Right cardiac atrium (tissue), 5 donors: ENCODE results near the gene IGFBP5. TPM values are rescaled to one million over a fixed set of nuclear protein-coding genes. Genes with fewer than 3 reads are reported as not detected.

Experiments
- ATAC-seq, 2 donors: fragments of 200-7000 bp; cut with Tn5 transposase; one replicate each; pipeline versions ENCODE4 v1.8.0 to v1.9.1; 2020; ENCODE audit warnings: moderate library complexity in 2 of 2, mild to moderate bottlenecking in 1 of 2
- DNase-seq, 3 donors: peaks; one replicate each; pipeline ENCODE4 v3.0.0-alpha.2; 2020
- H3K27ac ChIP-seq: one replicate; pipeline ENCODE4 v1.5.1; 2013; ENCODE audit warnings: mild to moderate bottlenecking, low read length, control low read depth, moderate library complexity
- H3K27me3 ChIP-seq: one replicate; pipeline ENCODE4 v1.6.1; 2013; ENCODE audit not compliant: control insufficient read depth, insufficient read depth
- H3K4me1 ChIP-seq: one replicate; pipeline ENCODE4 v1.6.1; 2013; ENCODE audit warnings: low read length; ENCODE audit not compliant: control insufficient read depth, insufficient read depth
- H3K4me3 ChIP-seq: one replicate; pipeline ENCODE4 v1.5.1; 2013; ENCODE audit warnings: low read length, control low read depth
- H3K9me3 ChIP-seq: one replicate; pipeline ENCODE4 v1.6.1; 2013; ENCODE audit warnings: low read length; ENCODE audit not compliant: control insufficient read depth
- WGBS: extraction: QIAGEN DNeasy Blood & Tissue Kit; methylation state at CpG from one replicate; pipeline ENCODE4 v1.1.7; 2013; 5-methylcytosine and 5-hydroxymethylcytosine counted together
- intact Hi-C, 4 donors: fragments of 100-400 bp; cut with DNase I; formaldehyde crosslinking; loops; one replicate each; pipeline versions ENCODE4 v1.11.0 to v1.14.0; 2022 to 2023
- polyA plus RNA-seq: library from polyadenylated mRNA; stranded (reverse); fragments of 200-250 nt; gene quantifications from one replicate; pipeline ENCODE4 v1.2.3, GENCODE V29; 2013
- total RNA-seq, 4 donors: library from RNA; stranded (reverse); fragmentation: NEBNext Ultra II Directional; extraction: Animal tissue kit (Norgen Biotek cat#: 25700); gene quantifications; one replicate each; pipeline ENCODE4 v1.2.1, GENCODE V29; 2021
- donor health status: healthy with polysubstance abuse.
- donor health status: DM: no; HTN: yes; CAD: no.
- donor health status: DM: no; HTN: no; CAD: no.
- donor health status: DM: no; HTN: yes; CAD: no; lungs with severe emphysema.
- donor health status: DM: yes; HTN: yes; CAD: no.

Gene IGFBP5
- total and polyA plus RNA-seq, 5 donors: 162 to 409 (median 300) TPM

DNA sequence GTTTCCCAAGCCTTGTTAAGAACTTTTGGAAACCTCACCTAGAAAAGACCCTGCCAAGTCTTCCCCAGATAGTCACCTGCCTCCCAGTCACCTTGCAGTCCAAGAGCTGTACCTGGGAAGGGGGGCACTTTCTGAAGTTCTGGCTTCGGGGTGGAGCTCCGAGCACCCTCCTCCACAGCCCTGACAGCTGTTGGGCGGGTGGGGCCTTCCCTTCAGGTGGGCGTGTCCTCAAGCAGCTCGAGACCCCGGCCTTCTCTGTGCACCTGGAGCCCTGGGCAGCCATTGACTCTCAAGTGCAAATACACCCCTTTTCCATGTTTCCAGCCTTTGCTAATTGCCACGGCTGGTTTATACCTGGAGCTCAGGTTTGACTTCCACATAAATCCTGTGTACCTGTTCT is 37.0 kb upstream of the IGFBP5 start:
- ATAC-seq (no peak), DNase-seq (no peak)
- H3K27ac ChIP-seq: no peak overlapping the region
- WGBS: 94% methylated on average over 7 of the region's 7 CpGs
- no peak overlapping the region for H3K4me3 ChIP-seq
- no peaks in the 10 kb centered on the region for H3K27me3 ChIP-seq
- H3K4me1 ChIP-seq: no peaks in the 10 kb centered on the region
- intact Hi-C loops: no loop called here
- H3K9me3 ChIP-seq: no peaks in the 10 kb centered on the region

DNA sequence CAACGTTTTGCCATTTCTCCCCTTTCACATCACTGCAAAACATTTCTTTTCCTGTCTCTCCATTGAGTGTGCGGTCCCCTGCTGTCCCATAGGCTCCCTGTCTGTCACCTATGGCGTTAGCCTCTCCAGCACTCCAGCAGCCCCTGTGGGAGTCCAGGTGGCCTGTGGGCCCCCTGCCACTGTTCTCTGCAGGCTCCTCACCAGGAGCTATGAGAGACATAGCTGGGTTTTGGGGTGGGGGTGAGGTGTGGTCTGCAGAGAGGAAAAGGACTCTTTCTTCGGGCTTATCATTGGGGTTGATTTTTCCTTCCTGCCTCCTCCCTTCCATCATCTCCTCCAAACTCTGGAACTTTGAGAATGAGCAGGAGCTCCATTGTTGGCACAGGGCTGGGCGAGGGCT is 36.1 kb upstream of the IGFBP5 start:
- no peaks in the 10 kb centered on the region for H3K27me3 ChIP-seq
- no peak overlapping the region for H3K27ac ChIP-seq
- DNase-seq (no peak), ATAC-seq (no peak)
- WGBS: 80% methylated on average over 5 of the region's 5 CpGs
- no peaks in the 10 kb centered on the region for H3K9me3 ChIP-seq
- H3K4me1 ChIP-seq: no peaks in the 10 kb centered on the region
- intact Hi-C loops: no loop called here
- H3K4me3 ChIP-seq: no peak overlapping the region

DNA sequence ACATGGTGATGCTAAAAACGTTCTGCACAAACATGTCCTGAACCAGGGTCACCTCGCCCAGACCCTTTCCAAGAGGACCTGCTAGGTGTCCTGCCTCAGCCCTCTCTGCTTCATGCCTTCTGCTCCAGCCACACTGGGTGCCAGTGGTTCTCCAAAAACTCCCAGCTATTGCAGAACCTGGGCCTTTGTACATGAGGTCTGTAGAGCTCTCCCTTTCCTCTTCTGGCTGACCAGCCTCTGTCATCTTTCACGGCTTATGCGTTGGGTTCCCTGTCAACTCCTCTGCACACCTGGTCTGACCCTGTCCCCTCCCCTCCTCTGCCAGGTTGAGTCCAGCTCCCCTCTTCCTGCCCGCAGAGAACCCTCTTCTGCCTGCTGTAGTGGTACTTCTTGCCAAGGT is 35.5 kb upstream of the IGFBP5 start:
- no peaks in the 10 kb centered on the region for H3K9me3 ChIP-seq
- intact Hi-C loops: no loop called here
- no peak overlapping the region for H3K27ac ChIP-seq
- ATAC-seq: no peak
- H3K4me3 ChIP-seq: no peak overlapping the region
- H3K4me1 ChIP-seq: no peaks in the 10 kb centered on the region
- H3K27me3 ChIP-seq: no peaks in the 10 kb centered on the region
- WGBS: 80% methylated on average over 5 of the region's 5 CpGs
- DNase-seq: no peak

DNA sequence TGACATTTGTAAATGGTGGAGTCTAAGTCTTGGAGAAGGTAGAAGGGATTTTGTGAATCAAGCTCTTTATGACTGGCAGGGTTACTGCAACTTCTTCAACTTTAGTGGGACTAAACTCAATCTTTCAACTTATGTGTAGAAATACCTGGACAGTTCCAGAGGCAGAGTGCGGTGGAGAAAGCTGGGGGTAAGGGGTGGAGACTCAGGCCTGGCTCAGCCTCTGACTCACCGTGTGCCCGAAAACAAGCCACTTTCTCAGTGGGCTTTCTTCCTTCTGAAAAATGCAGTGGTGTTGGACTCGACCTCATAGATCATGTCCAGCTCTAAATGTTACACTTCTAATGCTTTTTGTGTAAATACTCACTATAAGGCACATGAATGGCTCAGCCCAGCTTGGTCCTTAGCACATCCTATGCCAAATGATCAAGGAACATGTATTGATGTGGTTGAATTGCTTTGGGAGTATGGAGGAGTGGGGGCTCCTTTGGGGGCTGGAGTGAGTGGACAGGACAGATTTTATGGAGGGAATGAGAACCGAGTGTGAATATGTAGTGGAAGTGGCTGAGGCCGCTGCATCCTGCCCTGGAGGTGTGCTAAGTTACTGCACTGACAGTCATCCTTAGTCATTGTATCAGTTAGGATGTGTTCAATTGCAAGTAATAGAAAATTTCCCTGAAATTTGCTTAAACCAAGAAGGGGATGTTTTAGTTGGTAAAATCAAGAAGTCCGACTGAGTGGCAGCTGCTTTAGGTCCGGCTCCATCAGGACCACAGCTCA is 32.2 kb upstream of the IGFBP5 start:
- Histone ChIP-seq H3K27ac (no peak overlapping the region), H3K4me1 (no peaks in the 10 kb centered on the region), H3K4me3 (no peak overlapping the region), H3K27me3 (no peaks in the 10 kb centered on the region), H3K9me3 (no peaks in the 10 kb centered on the region)
- no peak for ATAC-seq
- intact Hi-C loops: no loop called here
- no peak for DNase-seq
- WGBS: 89% methylated on average over 8 of the region's 8 CpGs

DNA sequence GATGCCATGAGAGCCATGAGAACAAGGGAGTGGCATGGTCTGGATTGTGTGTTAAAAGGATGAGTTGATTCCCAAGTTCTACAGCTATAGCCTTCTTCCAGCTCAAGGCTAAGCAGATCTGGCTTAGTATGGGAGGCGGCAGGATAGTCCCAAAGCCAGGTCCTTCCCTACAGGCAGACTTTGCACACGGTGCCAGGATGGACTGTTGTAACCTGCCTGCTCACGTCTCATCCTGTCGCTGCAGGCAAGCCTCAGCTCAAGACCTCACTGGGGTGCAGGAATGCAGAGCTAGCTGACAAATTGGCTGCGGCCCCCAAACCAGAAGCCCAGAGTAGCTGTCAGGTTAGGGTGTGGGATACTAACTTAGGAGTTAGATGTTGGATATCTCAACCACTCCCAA is 28.8 kb upstream of the IGFBP5 start:
- Histone ChIP-seq H3K4me1 (no peaks in the 10 kb centered on the region), H3K4me3 (no peak overlapping the region), H3K27me3 (no peaks in the 10 kb centered on the region), H3K9me3 (no peaks in the 10 kb centered on the region), H3K27ac (no peak overlapping the region)
- WGBS: 97% methylated on average over 5 of the region's 5 CpGs
- DNase-seq (no peak), ATAC-seq (no peak)
- intact Hi-C loops: no loop called here

DNA sequence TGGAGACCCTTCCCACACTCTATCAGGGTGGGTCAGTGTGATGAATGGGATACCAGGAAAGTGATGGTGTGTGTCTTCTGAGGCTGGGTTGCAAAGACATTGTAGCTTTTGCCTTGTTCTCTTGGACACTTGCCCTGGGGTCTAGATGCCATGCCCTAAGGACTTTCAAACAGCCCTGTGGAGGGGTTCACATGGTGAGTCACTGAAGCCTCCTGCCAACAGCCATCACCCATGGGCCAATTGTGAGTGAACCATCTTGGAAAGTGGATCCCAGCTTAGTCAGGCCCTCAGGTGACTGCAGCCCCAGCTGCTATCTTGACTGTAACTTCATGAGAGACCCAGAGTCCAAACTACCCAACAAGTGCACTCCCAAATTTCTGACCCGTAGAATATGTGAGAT is 25.8 kb upstream of the IGFBP5 start:
- no peak for ATAC-seq
- Histone ChIP-seq H3K27me3 (no peaks in the 10 kb centered on the region), H3K9me3 (no peaks in the 10 kb centered on the region), H3K4me3 (no peak overlapping the region), H3K27ac (no peak overlapping the region), H3K4me1 (peaks cover 2% of the 10 kb centered on the region)
- intact Hi-C loops: no loop called here
- DNase-seq: no peak
- WGBS: 89% methylated on average over 1 of the region's 1 CpG

DNA sequence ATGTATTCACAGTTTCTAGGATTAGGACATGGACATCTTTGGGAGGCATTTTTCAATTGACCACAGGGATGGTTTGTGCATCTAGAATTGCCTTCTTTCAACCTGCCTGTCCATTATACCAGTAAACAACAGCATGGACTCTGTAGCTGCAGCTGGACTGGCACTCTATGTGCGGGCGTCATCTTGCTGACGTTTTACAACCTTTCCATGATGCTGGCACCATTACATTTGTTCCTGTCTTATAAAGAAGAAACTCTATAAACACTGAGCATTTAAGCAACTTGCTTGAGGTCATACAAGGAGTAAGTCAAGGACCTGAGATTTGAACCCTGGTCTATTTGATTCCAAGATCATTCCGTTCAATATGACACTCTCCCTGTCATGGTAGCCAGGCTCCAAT is 25.4 kb upstream of the IGFBP5 start:
- ATAC-seq (no peak), DNase-seq (no peak)
- Histone ChIP-seq H3K4me3 (no peak overlapping the region), H3K27me3 (no peaks in the 10 kb centered on the region), H3K9me3 (no peaks in the 10 kb centered on the region), H3K27ac (no peak overlapping the region), H3K4me1 (peaks cover 2% of the 10 kb centered on the region)
- intact Hi-C loops: no loop called here
- 95% methylated on average over 4 of the region's 4 CpGs for WGBS

DNA sequence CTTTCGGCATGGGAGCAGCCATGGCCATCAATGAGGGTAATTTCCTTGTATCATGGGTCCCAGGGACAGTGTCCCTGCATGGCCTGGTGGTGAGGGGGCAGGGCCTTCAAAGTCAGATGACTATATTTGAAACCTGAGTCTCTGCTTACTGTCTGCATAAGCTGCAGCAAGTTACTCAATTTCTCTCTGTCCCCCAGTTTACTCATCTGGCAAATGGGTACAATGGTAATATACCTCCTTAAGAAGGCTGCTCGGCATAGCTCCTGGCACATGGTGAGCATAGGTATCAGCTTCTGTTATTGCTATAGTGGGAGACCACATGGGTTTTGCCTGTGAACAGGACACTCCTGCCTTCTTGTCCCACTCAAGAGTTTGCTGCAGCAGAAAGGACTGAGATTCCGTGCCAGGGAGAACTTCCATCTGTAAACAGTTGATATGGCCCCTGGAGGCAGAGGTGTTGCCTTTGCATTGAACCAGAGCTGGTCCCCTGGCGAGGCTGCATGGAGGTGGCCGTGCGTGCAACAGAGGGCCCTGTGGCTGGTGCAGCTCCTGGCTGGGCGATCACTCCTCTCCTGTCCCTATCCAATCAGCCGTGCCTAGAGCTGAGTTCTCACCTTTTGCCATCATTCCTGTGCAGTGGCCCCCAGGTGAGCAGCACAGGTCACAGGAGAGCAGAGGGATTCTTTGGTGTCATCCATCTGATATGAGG is 22.7 kb upstream of the IGFBP5 start:
- intact Hi-C loops: no loop called here
- ATAC-seq (no peak), DNase-seq (no peak)
- 95% methylated on average over 8 of the region's 8 CpGs for WGBS
- Histone ChIP-seq H3K27me3 (no peaks in the 10 kb centered on the region), H3K4me1 (peaks cover 6% of the 10 kb centered on the region), H3K4me3 (no peak overlapping the region), H3K27ac (no peak overlapping the region), H3K9me3 (no peaks in the 10 kb centered on the region)

DNA sequence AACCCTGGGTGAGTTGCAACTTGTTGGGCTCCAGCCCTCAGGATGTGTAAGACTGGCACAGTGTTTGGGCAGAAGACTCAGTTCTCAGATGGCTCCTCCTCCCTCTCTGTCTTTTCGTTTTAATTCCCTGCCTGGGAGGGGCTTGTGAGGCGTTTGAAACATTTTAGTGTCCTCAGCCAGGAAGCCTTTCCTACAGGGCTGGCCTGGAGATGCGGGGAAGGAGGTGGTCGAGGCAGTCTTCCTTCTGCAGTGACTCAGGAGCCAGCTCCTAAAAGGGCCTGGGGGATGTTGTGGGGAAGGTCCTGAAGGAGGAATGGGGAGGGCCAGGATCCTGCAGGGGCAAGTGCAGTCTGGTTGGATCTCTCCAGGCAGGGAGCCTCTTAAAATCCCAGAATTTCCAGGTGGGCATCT is 22.1 kb upstream of the IGFBP5 start:
- H3K4me3 ChIP-seq: no peak overlapping the region
- DNase-seq (no peak), ATAC-seq (no peak)
- intact Hi-C loops: no loop called here
- H3K9me3 ChIP-seq: no peaks in the 10 kb centered on the region
- no peaks in the 10 kb centered on the region for H3K27me3 ChIP-seq
- H3K4me1 ChIP-seq: peaks cover 6% of the 10 kb centered on the region
- H3K27ac ChIP-seq: no peak overlapping the region
- 39% methylated on average over 4 of the region's 4 CpGs for WGBS

DNA sequence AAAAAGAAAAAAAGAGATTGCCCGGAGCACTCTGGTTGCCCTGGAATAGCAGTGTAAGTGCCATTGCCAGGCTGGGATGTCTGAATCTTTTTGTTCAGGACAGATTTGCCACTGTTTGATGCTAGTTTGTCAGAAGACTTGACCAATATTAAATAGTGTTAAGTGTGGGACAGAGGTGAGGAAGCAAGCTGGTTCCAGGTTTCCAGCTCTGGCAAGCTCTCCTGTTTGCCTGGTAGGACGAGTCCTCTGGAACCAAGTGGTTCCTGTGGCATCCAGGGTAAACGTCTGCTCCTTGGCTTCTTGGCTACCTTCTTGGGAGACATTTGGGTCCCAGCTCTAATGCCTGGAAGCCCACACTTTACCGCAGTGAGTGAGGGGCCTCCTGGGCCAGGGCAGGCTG is 20.8 kb upstream of the IGFBP5 start:
- H3K4me3 ChIP-seq: no peak overlapping the region
- intact Hi-C loops: no loop called here
- no peaks in the 10 kb centered on the region for H3K27me3 ChIP-seq
- DNase-seq (no peak), ATAC-seq (no peak)
- 73% methylated on average over 4 of the region's 4 CpGs for WGBS
- H3K27ac ChIP-seq: peak overlapping the region; percentile 33
- H3K4me1 ChIP-seq: peaks cover 6% of the 10 kb centered on the region
- no peaks in the 10 kb centered on the region for H3K9me3 ChIP-seq

DNA sequence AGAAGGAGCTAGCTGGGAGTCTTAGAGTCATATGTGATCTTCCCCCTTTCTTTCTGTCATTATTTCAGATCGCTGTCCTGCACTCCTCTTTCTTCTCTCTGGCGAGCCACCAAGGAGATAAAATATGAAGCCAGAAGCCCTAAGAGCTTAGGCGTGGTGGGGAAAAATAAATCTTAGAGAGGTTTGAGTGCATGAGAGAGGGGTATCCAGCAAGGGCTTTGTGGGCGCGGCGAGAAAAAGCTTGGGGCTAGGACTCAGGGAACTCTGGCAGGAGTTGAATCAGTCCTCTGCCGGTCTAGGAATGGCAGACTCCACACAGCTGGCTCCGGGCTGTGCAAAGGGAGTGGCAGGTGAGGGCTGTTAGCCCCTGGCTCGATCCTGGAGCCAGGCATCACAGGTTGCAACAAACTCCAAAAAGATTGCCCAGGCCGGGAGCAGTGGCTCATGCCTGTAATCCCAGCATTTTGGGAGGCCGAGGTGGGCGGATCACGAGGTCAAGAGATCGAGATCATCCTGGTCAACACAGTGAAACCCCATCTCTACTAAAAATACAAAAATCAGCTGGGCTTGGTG is 20.1 kb upstream of the IGFBP5 start:
- Histone ChIP-seq H3K4me3 (no peak overlapping the region), H3K27me3 (no peaks in the 10 kb centered on the region), H3K4me1 (peaks cover 6% of the 10 kb centered on the region), H3K27ac (peak overlapping the region; percentile 14), H3K9me3 (no peaks in the 10 kb centered on the region)
- WGBS: 77% methylated on average over 14 of the region's 14 CpGs
- intact Hi-C loops: no loop called here
- ATAC-seq: no peak
- DNase-seq: no peak
